Sciatic nerve (tissue), 2 donors: Measurements from ENCODE around the gene TMEM121B. TPM values are rescaled to one million over a fixed set of nuclear protein-coding genes. Genes with fewer than 3 reads are reported as not detected.

Experiments used
- ATAC-seq: fragments of 200-7000 bp; cut with Tn5 transposase; one replicate; pipeline ENCODE4 v1.9.1; 2020; ENCODE audit warnings: mild to moderate bottlenecking, moderate library complexity
- DNase-seq: peaks from one replicate; pipeline ENCODE4 v3.0.0-alpha.2; 2020; ENCODE audit warnings: low spot score
- intact Hi-C: fragments of 100-400 bp; cut with DNase I; formaldehyde crosslinking; loops from one replicate; pipeline ENCODE4 v1.14.2; 2022
- total RNA-seq: library from RNA; stranded (reverse); fragmentation: NEBNext Ultra II Directional; extraction: Animal tissue kit (Norgen Biotek cat#: 25700); gene quantifications from one replicate; pipeline ENCODE4 v1.2.1, GENCODE V29; 2021
- donor health status: DM: no; HTN: no; CAD: no.
- donor health status: DM: no; HTN: no; CAD: no.

The TMEM121B gene
- total RNA-seq, 1 donor from 2014 or later = 0.94 TPM

DNA sequence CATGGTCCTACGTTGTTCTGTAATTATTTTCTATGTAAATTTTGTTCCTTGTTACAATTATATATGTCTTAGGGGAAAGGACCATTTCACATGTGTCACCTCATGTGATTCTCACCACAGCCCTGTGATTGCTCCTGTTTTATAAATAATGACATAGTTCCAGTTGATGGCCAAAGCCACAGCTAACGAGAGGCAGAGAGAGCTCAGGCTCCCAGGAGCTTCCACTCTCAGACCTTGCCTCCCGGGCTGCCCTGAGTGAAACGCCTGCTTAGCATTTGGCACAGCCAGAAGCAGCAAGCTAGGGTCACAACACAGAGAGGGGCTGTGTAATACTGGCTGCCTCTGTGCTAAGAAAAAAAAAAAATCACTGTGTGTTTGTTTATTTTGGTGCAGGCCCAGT lies 5.9 kb downstream of the TMEM121B start:
- ATAC-seq = no peak
- DNase-seq = no peak
- intact Hi-C loops = no loop called here

DNA sequence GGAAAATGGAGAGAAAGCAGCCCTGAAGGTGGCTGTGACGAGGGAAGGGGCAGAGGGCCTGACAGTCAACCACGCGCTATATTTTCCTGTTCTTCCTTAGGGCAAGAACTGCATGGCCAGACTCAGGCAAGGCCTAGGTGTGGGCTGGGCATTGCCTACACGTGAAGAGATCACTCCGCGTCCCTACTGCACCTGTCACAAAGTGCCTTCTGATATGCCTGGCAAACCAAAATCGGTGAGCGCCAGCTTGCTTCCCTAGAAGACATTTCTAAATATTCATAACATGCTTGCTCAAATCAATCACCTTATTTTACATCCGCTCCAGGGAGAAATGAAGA lies 6.3 kb downstream of the TMEM121B start:
- intact Hi-C loops = no loop called here
- DNase-seq = no peak

DNA sequence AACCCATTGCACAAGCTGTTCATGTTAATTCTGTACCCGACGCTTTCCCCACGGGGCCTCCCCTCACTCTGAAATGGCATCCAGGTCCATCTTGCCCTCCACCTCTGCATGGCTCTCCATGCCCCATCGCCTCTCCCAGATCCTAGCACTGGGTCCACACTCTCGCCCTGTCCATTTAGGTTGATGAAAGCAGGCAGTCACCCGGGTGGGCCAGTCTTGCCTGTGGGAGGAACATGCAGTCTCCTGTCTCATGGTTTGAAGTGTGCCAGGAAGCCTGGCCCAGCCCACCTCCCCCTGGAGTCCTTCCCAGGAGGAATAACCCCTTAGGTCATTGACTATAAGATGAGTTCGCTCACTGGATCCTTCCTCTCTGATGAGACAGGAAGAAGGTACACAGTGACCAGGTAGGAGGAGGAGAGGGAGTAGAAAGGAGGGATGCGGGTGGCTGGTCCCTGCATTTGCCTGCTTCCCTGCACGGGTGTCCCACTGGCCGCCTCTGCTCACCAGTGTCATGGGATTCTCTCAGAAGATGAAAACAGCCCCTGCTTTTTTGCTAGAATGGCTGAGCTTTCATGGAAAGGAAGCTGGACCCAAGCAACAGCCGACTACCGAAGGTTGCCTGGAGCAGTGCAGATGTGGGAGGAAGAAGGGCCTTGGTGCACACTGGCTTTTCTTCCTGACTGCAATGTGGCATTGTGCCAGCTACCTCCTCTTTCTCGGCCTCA lies 6.8 kb downstream of the TMEM121B start:
- intact Hi-C loops = no loop called here
- DNase-seq (no peak), ATAC-seq (no peak)

More for the DNA sequence above, 6.3 kb downstream of the TMEM121B start:
- ATAC-seq = no peak

DNA sequence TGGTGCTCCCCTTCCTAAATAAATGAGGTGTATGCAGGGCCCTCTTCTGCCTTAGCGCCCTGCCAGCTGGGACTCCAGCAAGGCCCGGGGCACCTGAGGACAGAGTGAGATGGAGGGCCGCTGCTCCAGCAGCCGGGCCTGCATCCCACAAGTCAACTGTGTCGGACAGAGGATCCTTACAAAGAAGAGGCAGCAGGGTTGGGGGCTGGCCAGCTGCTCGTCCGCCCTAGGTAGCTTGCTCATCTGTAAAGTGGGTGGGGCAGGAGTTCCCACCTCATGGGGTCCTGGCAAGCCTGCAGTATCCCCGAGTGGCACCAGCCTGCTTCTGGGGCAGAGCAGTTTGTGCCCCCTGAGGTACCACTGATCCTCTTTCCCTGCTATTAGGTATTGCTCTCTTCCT lies 7.6 kb downstream of the TMEM121B start:
- intact Hi-C loops = no loop called here
- DNase-seq (no peak), ATAC-seq (no peak)

DNA sequence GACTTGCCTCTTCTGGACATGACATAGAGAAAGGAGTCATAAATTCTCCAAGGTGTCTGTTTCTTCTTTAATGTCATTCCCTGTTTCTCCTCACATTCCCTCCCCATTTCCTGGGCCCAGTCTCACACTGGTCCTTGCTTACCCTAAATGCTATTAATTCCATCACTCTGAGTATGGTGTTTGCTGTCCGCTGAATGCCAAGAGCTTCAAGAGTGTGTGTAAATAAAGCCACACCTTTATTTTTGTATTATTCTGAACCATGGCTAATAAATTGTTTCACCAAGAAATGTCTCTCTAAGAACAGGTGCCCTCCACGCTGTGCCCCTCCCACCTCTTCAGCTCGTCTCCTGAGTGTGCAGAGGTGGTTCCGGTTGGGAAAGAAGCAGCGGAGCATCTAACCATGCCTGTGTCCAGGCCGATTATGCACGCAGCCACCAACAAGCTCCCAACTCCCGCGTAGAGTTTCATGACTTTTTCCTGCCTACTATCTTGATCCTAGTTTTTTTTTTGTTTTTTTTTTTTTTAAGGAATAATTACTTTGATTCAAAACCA lies 8.6 kb downstream of the TMEM121B start:
- intact Hi-C loops = no loop called here
- DNase-seq (no peak), ATAC-seq (no peak)

DNA sequence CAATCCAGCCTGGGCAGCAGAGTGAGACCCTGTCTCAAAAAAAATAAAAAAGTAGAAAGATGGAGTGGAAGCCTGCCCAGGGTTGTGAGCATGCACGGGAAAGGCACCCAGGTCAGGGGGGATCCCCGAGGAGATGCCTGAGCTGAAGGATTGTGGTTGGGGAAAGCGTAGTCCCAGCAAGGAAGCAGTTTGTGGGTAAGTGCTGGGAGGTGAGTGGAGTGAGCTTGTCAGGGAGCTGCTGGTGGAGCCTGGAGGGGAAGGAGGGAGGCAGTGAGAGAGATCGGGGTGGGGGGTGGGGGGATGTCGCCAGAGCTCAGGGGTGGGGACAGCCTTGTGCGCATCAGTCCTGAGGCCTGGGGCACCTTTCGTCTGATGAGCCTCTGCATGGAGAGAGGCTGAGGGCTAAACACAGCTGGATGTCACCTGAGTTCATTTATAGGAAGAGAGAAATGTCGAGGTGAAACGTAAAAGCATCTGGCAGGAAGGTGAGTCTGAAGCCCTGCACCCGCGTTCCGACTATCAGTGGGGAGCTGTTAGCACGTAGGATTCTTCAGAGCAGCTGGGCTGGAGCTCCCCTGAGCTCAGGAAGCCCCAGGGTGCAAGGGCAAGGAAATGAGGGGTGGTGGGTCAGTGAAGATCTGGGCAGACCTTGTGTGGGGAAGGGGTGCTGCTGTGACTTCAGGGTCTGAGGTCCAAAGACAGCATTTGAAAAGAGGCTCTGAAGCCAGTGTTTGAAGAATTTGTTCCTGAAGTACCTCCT lies 10.2 kb downstream of the TMEM121B start:
- DNase-seq (no peak), ATAC-seq (no peak)
- intact Hi-C loops = no loop called here

DNA sequence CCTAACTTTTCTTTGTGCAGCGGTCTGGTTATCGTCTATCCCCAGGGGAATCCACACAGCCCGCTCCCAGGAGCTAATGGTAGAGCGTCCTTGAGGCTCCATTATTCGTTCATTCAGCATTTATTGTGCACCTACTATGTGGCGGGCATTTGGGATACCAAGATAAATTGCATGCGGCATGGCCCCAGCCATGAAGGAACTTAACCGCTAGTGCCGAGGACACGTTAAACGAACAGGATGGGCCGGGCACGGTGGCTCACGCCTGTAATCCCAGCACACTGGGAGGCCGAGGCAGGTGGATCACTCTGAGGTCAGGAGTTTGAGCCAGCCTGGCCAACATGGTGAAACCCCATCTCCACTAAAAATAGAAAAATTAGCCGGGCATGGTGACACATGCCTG lies 11.2 kb downstream of the TMEM121B start:
- ATAC-seq = no peak
- no peak for DNase-seq
- intact Hi-C loops = no loop called here

DNA sequence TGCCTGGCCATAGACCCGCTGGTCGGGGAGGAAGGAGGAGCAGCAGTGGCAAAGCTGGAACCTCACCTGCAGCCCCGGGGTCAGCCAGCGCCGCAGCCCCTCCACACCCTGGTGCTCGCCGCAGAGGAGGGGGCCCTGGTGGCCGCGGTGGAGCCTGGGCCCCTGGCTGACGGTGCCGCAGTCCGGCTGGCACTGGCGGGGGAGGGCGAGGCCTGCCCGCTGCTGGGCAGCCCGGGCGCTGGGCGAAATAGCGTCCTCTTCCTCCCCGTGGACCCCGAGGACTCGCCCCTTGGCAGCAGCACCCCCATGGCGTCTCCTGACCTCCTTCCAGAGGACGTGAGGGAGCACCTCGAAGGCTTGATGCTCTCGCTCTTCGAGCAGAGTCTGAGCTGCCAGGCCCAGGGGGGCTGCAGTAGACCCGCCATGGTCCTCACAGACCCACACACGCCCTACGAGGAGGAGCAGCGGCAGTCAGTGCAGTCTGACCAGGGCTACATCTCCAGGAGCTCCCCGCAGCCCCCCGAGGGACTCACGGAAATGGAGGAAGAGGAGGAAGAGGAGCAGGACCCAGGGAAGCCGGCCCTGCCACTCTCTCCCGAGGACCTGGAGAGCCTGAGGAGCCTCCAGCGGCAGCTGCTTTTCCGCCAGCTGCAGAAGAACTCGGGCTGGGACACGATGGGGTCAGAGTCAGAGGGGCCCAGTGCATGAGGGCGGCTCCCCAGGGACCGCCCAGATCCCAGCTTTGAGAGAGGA lies 11.9 kb downstream of the TMEM121B start:
- DNase-seq (no peak), ATAC-seq (no peak)
- intact Hi-C loops = no loop called here

DNA sequence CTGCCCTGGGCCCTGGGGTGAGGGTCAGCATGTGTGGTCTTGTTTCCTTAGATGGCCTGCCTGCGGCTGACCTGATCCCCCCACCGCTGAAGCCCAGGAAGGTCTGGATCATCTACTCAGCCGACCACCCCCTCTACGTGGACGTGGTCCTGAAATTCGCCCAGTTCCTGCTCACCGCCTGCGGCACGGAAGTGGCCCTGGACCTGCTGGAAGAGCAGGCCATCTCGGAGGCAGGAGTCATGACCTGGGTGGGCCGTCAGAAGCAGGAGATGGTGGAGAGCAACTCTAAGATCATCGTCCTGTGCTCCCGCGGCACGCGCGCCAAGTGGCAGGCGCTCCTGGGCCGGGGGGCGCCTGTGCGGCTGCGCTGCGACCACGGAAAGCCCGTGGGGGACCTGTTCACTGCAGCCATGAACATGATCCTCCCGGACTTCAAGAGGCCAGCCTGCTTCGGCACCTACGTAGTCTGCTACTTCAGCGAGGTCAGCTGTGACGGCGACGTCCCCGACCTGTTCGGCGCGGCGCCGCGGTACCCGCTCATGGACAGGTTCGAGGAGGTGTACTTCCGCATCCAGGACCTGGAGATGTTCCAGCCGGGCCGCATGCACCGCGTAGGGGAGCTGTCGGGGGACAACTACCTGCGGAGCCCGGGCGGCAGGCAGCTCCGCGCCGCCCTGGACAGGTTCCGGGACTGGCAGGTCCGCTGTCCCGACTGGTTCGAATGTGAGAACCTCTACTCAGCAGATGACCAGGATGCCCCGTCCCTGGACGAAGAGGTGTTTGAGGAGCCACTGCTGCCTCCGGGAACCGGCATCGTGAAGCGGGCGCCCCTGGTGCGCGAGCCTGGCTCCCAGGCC lies 12.7 kb downstream of the TMEM121B start:
- no peak for DNase-seq
- ATAC-seq = no peak
- intact Hi-C loops = no loop called here

DNA sequence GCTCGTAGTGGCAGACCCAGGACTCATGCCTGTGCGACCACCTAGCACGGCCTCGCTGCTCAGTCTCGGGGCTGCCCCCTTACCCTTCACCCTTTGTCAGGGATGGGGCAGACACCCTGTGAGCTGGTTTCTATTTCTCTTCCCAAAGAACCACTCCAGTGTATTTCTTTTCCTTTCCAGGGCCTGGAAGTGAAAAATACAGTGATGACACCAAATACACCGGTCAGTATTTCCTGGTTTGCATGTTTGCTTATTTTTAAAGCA lies 13.7 kb downstream of the TMEM121B start:
- ATAC-seq (no peak), DNase-seq (no peak)

DNA sequence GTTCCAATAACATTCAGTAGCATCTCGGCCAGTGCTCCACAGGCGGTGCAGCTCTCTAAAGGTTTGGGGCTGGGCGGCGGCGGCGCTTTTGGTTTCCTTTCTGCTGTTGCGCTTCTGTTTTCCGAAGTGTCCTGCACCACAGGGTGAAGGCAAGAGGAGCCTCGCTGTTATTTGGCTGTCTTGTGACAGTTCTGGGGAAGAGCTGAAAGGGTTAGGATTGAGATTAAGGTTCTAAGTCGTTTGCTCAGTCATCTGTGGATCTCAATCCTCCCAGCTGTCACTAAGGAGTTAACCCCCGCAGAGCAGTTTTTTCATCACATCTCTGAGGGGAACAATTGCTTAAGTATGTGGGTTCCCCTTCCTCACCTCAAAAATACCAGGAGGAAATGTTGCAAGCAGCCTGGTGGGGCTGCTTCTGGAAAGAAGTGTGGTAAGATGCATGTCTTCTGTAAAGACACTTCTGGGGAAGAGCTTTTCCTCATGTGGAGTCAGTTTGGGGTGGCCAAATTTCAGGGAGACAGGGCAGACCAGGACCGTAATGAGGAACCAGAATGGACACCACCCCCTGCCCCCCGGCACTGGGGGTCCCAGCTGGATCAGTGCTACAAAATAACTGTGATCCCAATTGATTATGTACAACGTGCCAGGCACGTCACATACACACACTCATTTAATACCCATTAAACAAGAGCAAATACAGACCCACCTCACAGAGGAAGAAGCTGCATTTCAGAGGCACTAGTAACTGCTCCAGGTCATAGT lies 14.2 kb downstream of the TMEM121B start:
- ATAC-seq (peak; percentile 50), DNase-seq (no peak)
- intact Hi-C loops = no loop called here

More for the DNA sequence above, 13.7 kb downstream of the TMEM121B start:
- intact Hi-C loops = no loop called here

DNA sequence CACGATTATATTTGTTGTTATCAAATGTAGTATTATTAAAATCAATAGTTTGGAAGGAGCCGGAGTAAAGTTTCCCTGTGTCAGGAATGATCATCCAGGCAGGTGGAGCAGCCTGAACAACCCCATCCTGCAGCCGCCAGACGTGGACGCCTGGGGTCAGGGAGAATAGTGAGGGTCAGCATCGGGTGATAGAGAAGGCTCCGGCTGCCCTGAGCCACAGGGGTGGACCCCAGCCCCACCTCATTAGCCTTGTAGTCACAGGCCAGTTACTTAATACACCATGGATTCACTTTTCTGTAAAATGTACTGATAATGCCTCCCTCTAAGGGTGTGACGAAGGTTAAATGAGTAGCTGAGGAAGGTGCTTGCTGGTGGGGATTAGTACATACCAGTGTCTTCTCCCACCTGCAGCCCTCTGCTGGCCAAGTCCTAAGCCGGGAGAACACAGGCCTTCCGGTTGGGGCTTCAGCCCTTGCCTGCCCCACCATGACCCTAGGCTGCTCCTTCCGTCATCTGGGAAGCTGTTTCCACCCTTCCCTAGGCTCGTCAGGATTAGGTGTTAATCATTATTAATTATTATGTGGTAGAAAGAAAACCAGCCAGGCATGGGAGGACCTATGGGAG lies 14.9 kb downstream of the TMEM121B start:
- DNase-seq = no peak
- peak; percentile 29 for ATAC-seq
- intact Hi-C loops = no loop called here

DNA sequence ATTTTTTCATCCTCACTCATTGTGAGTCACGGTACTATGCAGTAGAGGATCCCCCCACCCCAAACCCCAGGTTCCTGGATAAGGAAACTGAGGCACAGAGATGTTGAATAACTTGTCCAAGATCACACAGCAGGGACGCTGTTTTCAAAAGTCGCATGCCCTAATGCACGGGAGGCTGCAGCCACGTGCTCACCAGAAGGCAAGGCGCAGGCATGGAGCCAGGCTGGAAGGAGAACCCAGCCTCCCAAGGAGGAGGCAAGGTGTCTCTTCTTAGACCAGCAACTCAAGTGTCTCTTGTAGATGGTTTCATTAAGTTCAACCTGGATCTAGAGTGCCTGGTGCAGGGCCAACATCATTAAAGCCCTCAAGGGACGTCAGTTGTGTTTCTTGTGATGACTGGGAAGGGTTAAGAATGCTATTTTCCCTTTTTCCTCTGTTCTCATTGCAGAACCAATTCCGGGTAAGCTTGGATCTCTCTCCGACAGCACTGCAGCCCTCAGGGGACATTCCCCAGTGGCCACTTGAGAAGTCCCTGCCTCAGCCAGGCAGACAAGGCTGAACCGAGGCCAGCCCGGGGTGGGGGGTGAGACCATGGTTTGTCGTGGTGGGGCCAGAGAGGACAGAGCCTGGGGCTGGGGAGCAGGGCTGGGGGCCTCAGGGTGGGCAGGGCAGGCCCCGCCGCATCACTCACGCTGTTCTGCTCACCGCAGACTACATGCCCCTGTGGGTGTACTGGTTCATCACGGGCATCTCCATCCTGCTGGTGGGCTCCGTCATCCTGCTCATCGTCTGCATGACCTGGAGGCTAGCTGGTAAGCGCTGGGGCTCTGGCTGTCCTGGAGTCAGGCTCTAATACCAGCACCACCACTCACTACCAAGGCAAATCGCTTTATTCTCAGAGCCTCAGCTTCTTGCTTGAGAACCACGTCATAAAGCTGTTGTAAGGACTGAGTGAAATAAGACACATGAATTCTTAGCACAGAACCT lies 15.7 kb downstream of the TMEM121B start:
- intact Hi-C loops = no loop called here
- DNase-seq = no peak
- ATAC-seq = no peak

DNA sequence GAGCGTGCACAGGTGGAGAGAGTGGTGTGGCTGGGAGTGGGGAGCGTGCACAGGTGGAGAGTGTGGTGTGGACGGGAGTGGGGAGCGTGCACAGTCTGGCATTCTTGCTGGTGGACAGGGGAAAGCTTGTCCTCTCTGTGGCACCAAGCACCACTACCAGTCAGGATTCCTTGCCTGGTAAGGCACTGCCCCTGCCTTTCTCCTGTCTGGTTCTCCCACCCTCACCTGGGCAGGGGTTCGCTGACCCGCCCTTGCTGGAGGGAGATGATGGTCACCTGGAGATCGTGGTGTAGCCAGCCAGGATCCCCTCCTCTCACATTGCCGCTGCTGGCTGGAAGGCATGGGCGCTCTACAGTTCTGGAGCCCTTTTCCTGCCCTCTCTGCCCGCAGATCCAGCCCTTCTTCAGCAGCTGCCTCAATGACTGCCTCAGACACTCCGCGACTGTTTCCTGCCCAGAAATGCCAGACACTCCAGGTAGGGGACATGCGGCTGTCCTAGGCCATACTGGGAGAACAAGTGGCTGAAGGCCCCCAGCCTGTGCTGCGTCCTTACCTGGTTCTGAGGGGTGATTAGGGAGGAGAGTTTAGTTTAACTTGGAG lies 16.7 kb downstream of the TMEM121B start:
- intact Hi-C loops = no loop called here
- no peak for DNase-seq
- no peak for ATAC-seq

DNA sequence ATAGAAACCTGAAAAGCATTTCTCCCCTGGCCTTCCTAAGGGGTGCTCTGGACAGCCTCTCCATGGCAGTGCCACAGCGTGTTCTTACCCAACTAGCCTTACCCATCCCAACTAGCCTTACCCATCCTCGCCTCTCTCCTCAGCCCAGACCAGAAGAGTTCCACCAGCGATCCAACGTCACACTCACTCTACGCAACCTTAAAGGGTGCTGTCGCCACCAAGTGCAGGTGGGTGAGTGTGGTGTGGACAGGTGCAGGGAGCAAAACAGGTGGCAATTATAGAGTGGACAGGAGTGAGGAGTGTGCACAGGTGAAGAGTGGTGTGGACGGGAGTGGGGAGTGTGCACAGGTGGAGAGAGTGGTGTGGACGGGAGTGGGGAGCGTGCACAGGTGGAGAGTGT lies 17.8 kb downstream of the TMEM121B start:
- intact Hi-C loops = no loop called here
- ATAC-seq (no peak), DNase-seq (no peak)

DNA sequence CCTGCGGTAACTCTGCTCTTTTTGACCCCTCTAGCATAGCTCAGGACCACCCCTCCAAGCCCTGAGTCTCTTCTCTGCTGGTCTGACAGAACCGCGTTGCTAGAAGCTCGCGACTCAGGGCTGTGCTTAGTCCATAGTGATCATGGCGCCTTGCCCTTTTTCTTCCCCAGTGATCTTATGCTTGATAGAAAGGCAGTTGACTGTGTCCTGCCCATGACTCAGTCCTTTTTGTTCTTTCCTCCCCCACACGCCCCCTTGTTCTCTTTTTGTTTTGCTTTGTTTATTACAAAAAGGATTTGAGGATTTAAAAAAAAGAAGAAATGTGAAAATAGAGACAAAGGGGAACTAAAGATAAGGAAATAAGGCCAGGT lies 18.9 kb downstream of the TMEM121B start:
- DNase-seq = no peak
- intact Hi-C loops = no loop called here
- no peak for ATAC-seq
